K562 (cell line): ENCODE data around the gene SUGP1. TPM values are rescaled to one million over a fixed set of nuclear protein-coding genes. Genes with fewer than 3 reads are reported as not detected.

Source experiments
- ATAC-seq: fragments of 200-7000 bp; cut with Tn5 transposase; 3 replicates; pipeline ENCODE4 v1.9.1; 2020; ENCODE audit warnings: moderate library complexity
- BruUV-seq: library from RNA; stranded (reverse); fragments of 400-500 nt; replicated peaks from 2 replicates; lab custom pipeline; 2021; lab: Mats Ljungman, UMichigan
- CTCF ChIA-PET: fragments of 300-600 bp; formaldehyde crosslinking; extraction: SDS; loops from one replicate; lab custom pipeline; 2021; ENCODE audit warnings: low intra/inter-chr PET ratio; lab: Yijun Ruan, JAX
- POLR2A ChIA-PET: fragments of 300-600, 350-650 bp; sonication (Branson Sonifier 250); formaldehyde crosslinking; extraction: SDS; loops from one replicate; lab custom pipeline; 2021; ENCODE audit warnings: antibody characterized with exemption, inconsistent platforms; lab: Yijun Ruan, JAX
- DNase-seq, 4 experiments: peaks; one replicate each; pipeline versions ENCODE4 v3.0.0 to v3.0.0-alpha.2; 2011 to 2018; ENCODE audit warnings: low spot score in 3 of 4, mixed read lengths in 3 of 4; ENCODE audit errors: extremely low read depth in 1 of 4
- FAIRE-seq: peaks from 2 replicates; lab custom pipeline; 2011; peaks lifted over from hg19 to GRCh38; lab: Jason Lieb, UNC
- H2AFZ ChIP-seq: 2 replicates; pipeline ENCODE4 v1.6.0; 2011; ENCODE audit warnings: low read depth, low read length, control low read depth, inconsistent platforms
- H3K27ac ChIP-seq: fragments of 200-600 bp; 3 replicates; pipeline ENCODE4 v1.8.0; 2011; ENCODE audit warnings: low read depth, mild to moderate bottlenecking, control low read depth, inconsistent platforms, low read length, moderate library complexity, mixed read lengths; ENCODE audit errors: extremely low read depth
- H3K27me3 ChIP-seq, 2 experiments: fragments of 300-600 bp in 1 of 2; 2 replicates in 1 of 2; 3 replicates in 1 of 2; pipeline versions ENCODE4 v1.6.0 to v1.8.0; 2011; ENCODE audit warnings: inconsistent platforms in 2 of 2, low read length in 2 of 2, mild to moderate bottlenecking in 1 of 2, mixed read lengths in 1 of 2, moderate library complexity in 1 of 2; ENCODE audit not compliant: control insufficient read depth in 2 of 2, insufficient read depth in 2 of 2
- H3K36me3 ChIP-seq: fragments of 300-600 bp; 3 replicates; pipeline ENCODE4 v1.8.0; 2011; ENCODE audit warnings: mild to moderate bottlenecking, low read length, inconsistent platforms; ENCODE audit not compliant: control insufficient read depth, insufficient read depth
- H3K4me1 ChIP-seq, 2 experiments: fragments of 200-600 bp in 1 of 2; replicated peaks in 1 of 2; 2 replicates in 1 of 2; 3 replicates in 1 of 2; pipeline versions ENCODE4 v1.5.1 to v1.8.0; 2011; ENCODE audit warnings: inconsistent platforms in 2 of 2, low read length in 2 of 2, mild to moderate bottlenecking in 1 of 2, mixed read lengths in 1 of 2, moderate library complexity in 1 of 2; ENCODE audit not compliant: control insufficient read depth in 2 of 2, insufficient read depth in 2 of 2
- H3K4me2 ChIP-seq: 2 replicates; pipeline ENCODE4 v1.6.1; 2011; ENCODE audit warnings: low read length, control low read depth, inconsistent platforms, mixed read lengths; ENCODE audit not compliant: insufficient read depth
- H3K4me3 ChIP-seq: fragments of 200-600 bp; sonication (generic), shearing (Covaris generic); 2 replicates; pipeline ENCODE4 v1.5.1; 2016; ENCODE audit warnings: control low read depth, inconsistent platforms
- H3K79me2 ChIP-seq: fragments of 200-600 bp; 3 replicates; pipeline ENCODE4 v1.8.0; 2011; ENCODE audit warnings: low read length, inconsistent platforms; ENCODE audit not compliant: control insufficient read depth, insufficient read depth
- H3K9ac ChIP-seq, 2 experiments: 2 replicates each; pipeline versions ENCODE4 v1.6.0 to v1.6.1; 2011; ENCODE audit warnings: low read depth in 2 of 2, low read length in 2 of 2, control low read depth in 1 of 2, inconsistent platforms in 1 of 2, mild to moderate bottlenecking in 1 of 2, mixed read lengths in 1 of 2; ENCODE audit not compliant: insufficient read depth in 1 of 2
- H3K9me1 ChIP-seq: one replicate; pipeline ENCODE4 v1.6.0; 2011; ENCODE audit warnings: inconsistent platforms, mild to moderate bottlenecking, low read length, moderate library complexity; ENCODE audit not compliant: control insufficient read depth, insufficient read depth
- H3K9me3 ChIP-seq: replicated peaks from 2 replicates; pipeline ENCODE4 v1.5.1; 2011; ENCODE audit warnings: low read depth, low read length, inconsistent platforms; ENCODE audit not compliant: control insufficient read depth, insufficient read depth
- H4K20me1 ChIP-seq: replicated peaks from 2 replicates; pipeline ENCODE4 v1.6.1; 2011; ENCODE audit warnings: low read length, inconsistent platforms, mixed read lengths; ENCODE audit not compliant: control insufficient read depth, insufficient read depth
- ATF6 ChIP-seq: sonication (generic); formaldehyde crosslinking; IDR thresholded peaks from 2 replicates; pipeline ENCODE4 v1.4.0; 2020; ENCODE audit warnings: mild to moderate bottlenecking, missing genetic modification reagents
- NFIC ChIP-seq: fragments of 450-650 bp; IDR thresholded peaks from 2 replicates; pipeline ENCODE4 v1.6.1; 2017; ENCODE audit warnings: mild to moderate bottlenecking, inconsistent platforms
- WGBS: fragments of 100-300 bp; shearing (Covaris generic); methylation state at CpG from one replicate; pipeline ENCODE4 v1.1.6; 2016; ENCODE audit warnings: low coverage, mixed read lengths; ENCODE audit not compliant: insufficient coverage; ENCODE audit errors: missing lambda C conversion rate; 5-methylcytosine and 5-hydroxymethylcytosine counted together
- in situ Hi-C: fragments of 300-500 bp; cut with MboI; formaldehyde crosslinking; loops from 4 replicates; pipeline ENCODE4 v1.15.0; 2018; ENCODE audit warnings: inconsistent platforms, mixed read lengths
- intact Hi-C: fragments of 100-400 bp; cut with micrococcal nuclease; formaldehyde crosslinking; loops from 2 replicates; pipeline ENCODE4 v1.14.2; 2022
- polyA plus RNA-seq, 8 experiments: library from polyadenylated mRNA; depleted of rRNA in 4 of 8; stranded (reverse) in 5 of 8; unstranded in 3 of 8; fragments of >200 nt; fragmentation: Nextera tagmentation in 2 of 8; fragmentation: Illumina TruSeq in 1 of 8; extraction: Ambion mirVana in 2 of 8; extraction: Trizol in 1 of 8; gene quantifications; 2 replicates each; pipeline versions ENCODE4 v1.2.1 to v1.2.3, GENCODE V29; 2011 to 2014; ENCODE audit warnings: inconsistent platforms in 1 of 8, missing spikeins in 1 of 8
- total RNA-seq, 7 experiments: library from RNA; depleted of rRNA in 6 of 7; stranded (reverse); fragments of >200 nt in 6 of 7; fragmentation: Illumina TruSeq in 2 of 7; extraction: Trizol in 2 of 7; gene quantifications; 2 replicates each; pipeline versions ENCODE4 v1.2.1 to v1.2.3, GENCODE V29; 2011 to 2021; ENCODE audit warnings: low replicate concordance in 1 of 7

Gene SUGP1
- total and polyA plus RNA-seq, 9 of the 15 experiments (the other 6 are each of a cell fraction or from before 2014, with no cell fraction given) = 1.0 to 53.3 (median 32.4) TPM

GRCh38 chr19:19304186-19304965 is 15.9 kb downstream of the SUGP1 start:
- peak in 1 of 4 experiments; percentile 6 for DNase-seq
- no peaks in the 10 kb centered on the region for H3K79me2 ChIP-seq
- no peak for ATAC-seq
- no peaks in the 10 kb centered on the region for H3K27me3 ChIP-seq
- no peak overlapping the region for H3K4me2 ChIP-seq
- no peak overlapping the region for H3K4me3 ChIP-seq
- no peaks in the 10 kb centered on the region for H3K9me1 ChIP-seq
- FAIRE-seq = no peak
- H3K27ac ChIP-seq = no peak overlapping the region
- H3K36me3 ChIP-seq = peaks cover 88% of the 10 kb centered on the region; the same call in 2 of the 3 replicates
- no peak overlapping the region for H2AFZ ChIP-seq
- CTCF ChIA-PET = no interaction called here
- in situ Hi-C loops = no loop called here
- BruUV-seq = no TSS peak
- WGBS = 85% methylated on average over 14 of the region's 14 CpGs
- H3K9ac ChIP-seq = peak overlapping the region in 1 of 2 experiments; percentile 71; a peak in 2 of 4 replicates
- H3K4me1 ChIP-seq = peaks cover 0 to 6% of the 10 kb centered on the region in 2 experiments; a peak in 2 of 5 replicates
- TF ChIP-seq ATF6 (CRISPR knock-in tag) = no peak
- 0 out of 2 replicates have a peak, but pooled peaks have one; percentile 20 for TF ChIP-seq NFIC
- POLR2A ChIA-PET = interaction anchor here (0.6 to 1.5 kb wide), 5 partner anchors 9 to 146 kb away, joined by 3 to 7 read pairs (median 4); no protein-coding TSS in a partner anchor
- intact Hi-C loops = no loop called here
- no peaks in the 10 kb centered on the region for H3K9me3 ChIP-seq
- H4K20me1 ChIP-seq = 0 out of 2 replicates have a peak, but pooled peaks cover 4% of the 10 kb centered on the region
